MCF 10A (cell line): Measurements from ENCODE around the gene FAM219A. TPM values are rescaled to one million over a fixed set of nuclear protein-coding genes. Genes with fewer than 3 reads are reported as not detected.

Source experiments
- BruUV-seq: library from RNA; stranded (reverse); fragments of 400-500 nt; replicated peaks from 2 replicates; lab custom pipeline; 2021; lab: Mats Ljungman, UMichigan
- CTCF ChIA-PET: fragments of 300-600 bp; sonication (Branson Sonifier 250); formaldehyde crosslinking; extraction: SDS; loops from one replicate; lab custom pipeline; 2021; ENCODE audit warnings: antibody characterized with exemption, inconsistent platforms; lab: Yijun Ruan, JAX
- POLR2A ChIA-PET: fragments of 300-600, 350-650 bp; sonication (Branson Sonifier 250); formaldehyde crosslinking; extraction: SDS; loops from one replicate; lab custom pipeline; 2020; ENCODE audit warnings: antibody characterized with exemption, inconsistent platforms; lab: Yijun Ruan, JAX
- DNase-seq: peaks from one replicate; pipeline ENCODE4 v3.0.0-alpha.2; 2018; ENCODE audit not compliant: unreplicated experiment
- H3K27ac Mint-ChIP-seq: one replicate; pipeline ENCODE4 v1.8.0; 2022; ENCODE audit warnings: mild to moderate bottlenecking, low read depth, mixed read lengths; ENCODE audit not compliant: unreplicated experiment
- H3K27me3 Mint-ChIP-seq: one replicate; pipeline ENCODE4 v1.8.0; 2022; ENCODE audit warnings: mixed read lengths; ENCODE audit not compliant: insufficient read depth, unreplicated experiment
- H3K36me3 Mint-ChIP-seq: one replicate; pipeline ENCODE4 v1.8.0; 2022; ENCODE audit warnings: mild to moderate bottlenecking, moderate library complexity, mixed read lengths; ENCODE audit not compliant: insufficient read depth, unreplicated experiment
- H3K4me1 Mint-ChIP-seq: one replicate; pipeline ENCODE4 v1.8.0; 2022; ENCODE audit warnings: mixed read lengths; ENCODE audit not compliant: insufficient read depth, unreplicated experiment
- H3K4me3 Mint-ChIP-seq: one replicate; pipeline ENCODE4 v1.8.0; 2022; ENCODE audit warnings: mild to moderate bottlenecking, moderate library complexity, mixed read lengths; ENCODE audit not compliant: unreplicated experiment
- H3K9me3 Mint-ChIP-seq: one replicate; pipeline ENCODE4 v1.8.0; 2022; ENCODE audit warnings: mixed read lengths; ENCODE audit not compliant: unreplicated experiment
- intact Hi-C: fragments of 100-400 bp; cut with micrococcal nuclease; formaldehyde crosslinking; loops from 2 replicates; pipeline ENCODE4 v1.14.1; 2022
- total RNA-seq: library from RNA; stranded (reverse); gene quantifications from 2 replicates; pipeline ENCODE4 v1.2.3, GENCODE V29; 2022
- TF ChIP-seq, protein P1 (sequence below): fragments of 200-600 bp; IDR thresholded peaks from one replicate; pipeline ENCODE4 v1.8.0; 2022; ENCODE audit warnings: antibody characterized with exemption, mild to moderate bottlenecking; ENCODE audit not compliant: unreplicated experiment

FAM219A gene
- total RNA-seq, 1 experiment from 2014 or later: 19.3 TPM

GRCh38 chr9:34396276-34397214 is 61.8 kb downstream of the FAM219A start:
- TF ChIP-seq, protein P1, sequence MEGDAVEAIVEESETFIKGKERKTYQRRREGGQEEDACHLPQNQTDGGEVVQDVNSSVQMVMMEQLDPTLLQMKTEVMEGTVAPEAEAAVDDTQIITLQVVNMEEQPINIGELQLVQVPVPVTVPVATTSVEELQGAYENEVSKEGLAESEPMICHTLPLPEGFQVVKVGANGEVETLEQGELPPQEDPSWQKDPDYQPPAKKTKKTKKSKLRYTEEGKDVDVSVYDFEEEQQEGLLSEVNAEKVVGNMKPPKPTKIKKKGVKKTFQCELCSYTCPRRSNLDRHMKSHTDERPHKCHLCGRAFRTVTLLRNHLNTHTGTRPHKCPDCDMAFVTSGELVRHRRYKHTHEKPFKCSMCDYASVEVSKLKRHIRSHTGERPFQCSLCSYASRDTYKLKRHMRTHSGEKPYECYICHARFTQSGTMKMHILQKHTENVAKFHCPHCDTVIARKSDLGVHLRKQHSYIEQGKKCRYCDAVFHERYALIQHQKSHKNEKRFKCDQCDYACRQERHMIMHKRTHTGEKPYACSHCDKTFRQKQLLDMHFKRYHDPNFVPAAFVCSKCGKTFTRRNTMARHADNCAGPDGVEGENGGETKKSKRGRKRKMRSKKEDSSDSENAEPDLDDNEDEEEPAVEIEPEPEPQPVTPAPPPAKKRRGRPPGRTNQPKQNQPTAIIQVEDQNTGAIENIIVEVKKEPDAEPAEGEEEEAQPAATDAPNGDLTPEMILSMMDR: no peak
- intact Hi-C loops: no loop called here
- CTCF ChIA-PET: interaction anchor here (1.0 to 1.2 kb wide), 2 partner anchors 20 to 195 kb away, joined by 4 to 5 read pairs; partner anchors contain the start of gene MYORG
- Mint-ChIP-seq H3K9me3 (no peaks in the 10 kb centered on the region), H3K27ac (no peak overlapping the region), H3K4me1 (no peaks in the 10 kb centered on the region), H3K4me3 (no peak overlapping the region), H3K36me3 (peaks cover 4% of the 10 kb centered on the region), H3K27me3 (peaks cover 18% of the 10 kb centered on the region)
- POLR2A ChIA-PET: no interaction called here
- no peak for DNase-seq
- BruUV-seq: no TSS peak

GRCh38 chr9:34392511-34392910 is 65.9 kb downstream of the FAM219A start:
- BruUV-seq: no TSS peak
- Mint-ChIP-seq H3K27ac (no peak overlapping the region), H3K4me3 (no peak overlapping the region), H3K9me3 (no peaks in the 10 kb centered on the region), H3K27me3 (peaks cover 27% of the 10 kb centered on the region), H3K4me1 (no peaks in the 10 kb centered on the region), H3K36me3 (no peaks in the 10 kb centered on the region)
- ChIA-PET POLR2A (interaction anchor here (1.6 kb wide), 1 partner anchor 15 kb away, joined by 4 read pairs; no protein-coding TSS in a partner anchor), CTCF (interaction anchor here (0.8 to 1.4 kb wide), 2 partner anchors 11 to 61 kb away, joined by 3 to 9 read pairs; no protein-coding TSS in a partner anchor)
- no peak for DNase-seq
- TF ChIP-seq, protein P1: no peak
- intact Hi-C loops: no loop called here

DNA sequence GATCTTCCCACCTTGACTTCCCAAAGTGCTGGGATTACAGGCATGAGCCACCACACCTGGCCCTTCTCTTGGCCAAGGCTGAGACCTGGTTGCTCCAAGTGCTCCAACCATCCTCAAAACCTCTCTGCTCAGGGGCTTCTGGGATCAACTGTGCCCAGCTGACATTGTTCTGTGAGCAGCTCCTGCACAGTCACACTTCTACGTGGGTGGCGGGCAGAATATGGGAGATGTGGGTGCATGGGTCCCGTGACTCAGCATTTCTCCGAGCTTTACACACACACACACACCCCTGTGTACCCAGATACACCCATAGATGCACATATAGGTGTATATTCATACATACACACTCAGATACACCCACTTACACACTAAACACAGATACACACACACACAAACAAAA is 71.1 kb downstream of the FAM219A start:
- no TSS peak for BruUV-seq
- TF ChIP-seq, protein P1: no peak
- no peak for DNase-seq
- intact Hi-C loops: no loop called here
- Mint-ChIP-seq H3K36me3 (no peaks in the 10 kb centered on the region), H3K27me3 (peaks cover 16% of the 10 kb centered on the region), H3K4me3 (no peak overlapping the region), H3K4me1 (no peaks in the 10 kb centered on the region), H3K27ac (no peak overlapping the region), H3K9me3 (no peaks in the 10 kb centered on the region)
- ChIA-PET POLR2A (no interaction called here), CTCF (interaction anchor here (0.5 to 1.7 kb wide), 4 partner anchors 91 to 434 kb away, joined by 3 to 5 read pairs (median 4); no protein-coding TSS in a partner anchor)

GRCh38 chr9:34386656-34387055 is 71.7 kb downstream of the FAM219A start:
- POLR2A ChIA-PET: interaction anchor here (0.6 kb wide), 1 partner anchor 282 kb away, joined by 3 read pairs; no protein-coding TSS in a partner anchor
- TF ChIP-seq, protein P1: no peak
- no TSS peak for BruUV-seq

More at GRCh38 chr9:34386656-34387055, 71.7 kb downstream of the FAM219A start:
- Mint-ChIP-seq H3K4me3 (no peak overlapping the region), H3K9me3 (no peaks in the 10 kb centered on the region), H3K27ac (no peak overlapping the region), H3K36me3 (no peaks in the 10 kb centered on the region), H3K4me1 (no peaks in the 10 kb centered on the region), H3K27me3 (peaks cover 11% of the 10 kb centered on the region)
- no peak for DNase-seq
- CTCF ChIA-PET: interaction anchor here (0.6 to 1.2 kb wide), 6 partner anchors 14 to 316 kb away, joined by 3 to 6 read pairs (median 4); no protein-coding TSS in a partner anchor
- intact Hi-C loops: no loop called here
